GM12878 (cell line): ENCODE data around the gene TMEM263. TPM values are rescaled to one million over a fixed set of nuclear protein-coding genes. Genes with fewer than 3 reads are reported as not detected.

Experiments
- ATAC-seq: fragments of 200-7000 bp; cut with Tn5 transposase; 3 replicates; pipeline ENCODE4 v1.9.1; 2020; ENCODE audit warnings: mild to moderate bottlenecking, moderate library complexity
- BruUV-seq: library from RNA; stranded (reverse); fragments of 400-500 nt; replicated peaks from 2 replicates; lab custom pipeline; 2021; lab: Mats Ljungman, UMichigan
- CTCF ChIA-PET: fragments of 300-600 bp; sonication (Branson Sonifier 250); formaldehyde crosslinking; extraction: SDS; loops from one replicate; lab custom pipeline; 2021; ENCODE audit warnings: inconsistent platforms; lab: Yijun Ruan, JAX
- POLR2A ChIA-PET: fragments of 350-600 bp; formaldehyde crosslinking; extraction: SDS; loops from one replicate; lab custom pipeline; 2021; ENCODE audit warnings: inconsistent platforms; lab: Charles Lee
- RAD21 ChIA-PET: fragments of 300-600 bp; sonication (Branson Sonifier 250); formaldehyde crosslinking; loops from one replicate; lab custom pipeline; 2023; ENCODE audit warnings: antibody characterized with exemption; ENCODE audit not compliant: unreplicated experiment; lab: Charles Lee
- SMC1A ChIA-PET: fragments of 300-600 bp; sonication (Branson Sonifier 250); formaldehyde crosslinking; loops from one replicate; lab custom pipeline; 2023; ENCODE audit not compliant: unreplicated experiment, uncharacterized antibody; lab: Charles Lee
- DNase-seq: peaks from one replicate; pipeline ENCODE4 v3.0.0-alpha.2; 2011; ENCODE audit warnings: low read depth, low spot score
- FAIRE-seq: peaks from 3 replicates; lab custom pipeline; 2011; peaks lifted over from hg19 to GRCh38; lab: Jason Lieb, UNC
- H2AFZ ChIP-seq: 2 replicates; pipeline ENCODE4 v1.6.0; 2011; ENCODE audit warnings: low read depth, low read length, control low read depth; ENCODE audit not compliant: control insufficient read depth
- H3K27ac ChIP-seq: 2 replicates; pipeline ENCODE4 v1.5.1; 2011; ENCODE audit warnings: control low read depth; ENCODE audit not compliant: control insufficient read depth, insufficient read depth
- H3K27me3 ChIP-seq, 2 experiments: replicated peaks in 1 of 2; 2 replicates each; pipeline versions ENCODE4 v1.6.0 to v1.6.1; 2011; ENCODE audit warnings: low read length in 1 of 2; ENCODE audit not compliant: control insufficient read depth in 2 of 2, insufficient read depth in 2 of 2
- H3K36me3 ChIP-seq, 2 experiments: 2 replicates each; pipeline ENCODE4 v1.5.1; 2011; ENCODE audit warnings: low read length in 1 of 2; ENCODE audit not compliant: control insufficient read depth in 2 of 2, insufficient read depth in 2 of 2
- H3K4me1 ChIP-seq: 2 replicates; pipeline ENCODE4 v1.6.1; 2011; ENCODE audit warnings: mild to moderate bottlenecking, low read length, moderate library complexity, mixed read lengths; ENCODE audit not compliant: control insufficient read depth, insufficient read depth
- H3K4me2 ChIP-seq: 2 replicates; pipeline ENCODE4 v1.6.0; 2011; ENCODE audit warnings: control low read depth; ENCODE audit not compliant: control insufficient read depth, insufficient read depth
- H3K4me3 ChIP-seq: fragments of 200-600 bp; sonication (generic); 2 replicates; pipeline ENCODE4 v1.5.1; 2016
- H3K79me2 ChIP-seq: 2 replicates; pipeline ENCODE4 v1.6.0; 2011; ENCODE audit warnings: low read length; ENCODE audit not compliant: control insufficient read depth, insufficient read depth
- H3K9ac ChIP-seq: 2 replicates; pipeline ENCODE4 v1.8.0; 2011; ENCODE audit warnings: low read length, control low read depth, mixed read lengths; ENCODE audit not compliant: control insufficient read depth, insufficient read depth
- H3K9me3 ChIP-seq: replicated peaks from 3 replicates; pipeline ENCODE4 v1.5.1; 2011; ENCODE audit warnings: mild to moderate bottlenecking, low read length; ENCODE audit not compliant: control insufficient read depth, insufficient read depth
- H4K20me1 ChIP-seq: 2 replicates; pipeline ENCODE4 v1.6.0; 2011; ENCODE audit not compliant: control insufficient read depth, insufficient read depth
- CBX5 ChIP-seq: sonication (generic); IDR thresholded peaks from 2 replicates; pipeline ENCODE4 v1.6.1; 2016; ENCODE audit warnings: low read depth, moderate library complexity, mild to moderate bottlenecking, inconsistent platforms
- CHD2 ChIP-seq: IDR thresholded peaks from 2 replicates; pipeline ENCODE4 v1.6.1; 2011; ENCODE audit warnings: low read depth, low read length, improper control_type of control experiment, borderline replicate concordance
- EGR1 ChIP-seq, 2 experiments: IDR thresholded peaks; 1 replicate in 1 of 2; 2 replicates in 1 of 2; pipeline ENCODE4 v1.6.1; 2011 to 2012; ENCODE audit warnings: low read depth in 2 of 2, low read length in 2 of 2, borderline replicate concordance in 1 of 2, mild to moderate bottlenecking in 1 of 2, moderate library complexity in 1 of 2
- ESRRA ChIP-seq: IDR thresholded peaks from 2 replicates; pipeline ENCODE4 v1.6.1; 2012; ENCODE audit warnings: mild to moderate bottlenecking, low read length, improper control_type of control experiment
- HCFC1 ChIP-seq: fragments of 150-350 bp; IDR thresholded peaks from 2 replicates; pipeline ENCODE4 v1.6.1; 2014; ENCODE audit warnings: low read length
- HDAC6 ChIP-seq: fragments of 200-600 bp; sonication (generic); IDR thresholded peaks from one replicate; pipeline ENCODE4 v1.8.0; 2017; ENCODE audit warnings: antibody characterized with exemption; ENCODE audit not compliant: unreplicated experiment
- HDGF ChIP-seq: fragments of 450-650 bp; IDR thresholded peaks from 2 replicates; pipeline ENCODE4 v1.6.1; 2016; ENCODE audit warnings: antibody characterized with exemption
- IKZF1 ChIP-seq: fragments of 450-650 bp; conservative IDR thresholded peaks from 2 replicates; pipeline ENCODE4 v1.6.1; 2017; ENCODE audit warnings: antibody characterized with exemption, mild to moderate bottlenecking
- JUNB ChIP-seq: IDR thresholded peaks from 2 replicates; pipeline ENCODE4 v1.6.1; 2016; ENCODE audit warnings: antibody characterized with exemption, mild to moderate bottlenecking
- MYC ChIP-seq: IDR thresholded peaks from 2 replicates; pipeline ENCODE4 v1.6.1; 2011; ENCODE audit warnings: mild to moderate bottlenecking, low read length, moderate library complexity, inconsistent platforms; ENCODE audit not compliant: insufficient read depth, insufficient replicate concordance, insufficient read length, severe bottlenecking
- NBN ChIP-seq: fragments of 450-650 bp; IDR thresholded peaks from 2 replicates; pipeline ENCODE4 v1.6.1; 2016
- NR2F1 ChIP-seq: fragments of 450-650 bp; conservative IDR thresholded peaks from 2 replicates; pipeline ENCODE4 v1.6.1; 2017; ENCODE audit warnings: mild to moderate bottlenecking
- PAX5 ChIP-seq: IDR thresholded peaks from 2 replicates; pipeline ENCODE4 v1.6.1; 2011; ENCODE audit warnings: low read depth, low read length, borderline replicate concordance
- POLR2AphosphoS2 ChIP-seq: IDR thresholded peaks from 2 replicates; pipeline ENCODE4 v1.6.1; 2011; ENCODE audit warnings: low read depth, mild to moderate bottlenecking, low read length, improper control_type of control experiment, moderate library complexity
- RUNX3 ChIP-seq: IDR thresholded peaks from 2 replicates; pipeline ENCODE4 v1.6.1; 2012; ENCODE audit warnings: low read length, inconsistent platforms
- SP1 ChIP-seq: IDR thresholded peaks from one replicate; pipeline ENCODE4 v1.6.1; 2011; ENCODE audit warnings: low read depth, low read length
- SREBF2 ChIP-seq: IDR thresholded peaks from 2 replicates; pipeline ENCODE4 v1.6.1; 2012; ENCODE audit warnings: mild to moderate bottlenecking, low read length
- YBX1 ChIP-seq: fragments of 450-650 bp; IDR thresholded peaks from 2 replicates; pipeline ENCODE4 v1.6.1; 2016; ENCODE audit warnings: antibody characterized with exemption
- YY1 ChIP-seq: IDR thresholded peaks from 2 replicates; pipeline ENCODE4 v1.6.1; 2011; ENCODE audit warnings: low read depth, mild to moderate bottlenecking, low read length
- WGBS: methylation state at CpG from one replicate; pipeline ENCODE4 v1.1.6; 2016; ENCODE audit warnings: low lambda C conversion rate; ENCODE audit not compliant: insufficient replicate concordance, insufficient coverage; ENCODE audit errors: missing lambda C conversion rate; 5-methylcytosine and 5-hydroxymethylcytosine counted together
- in situ Hi-C: fragments of 300-500 bp; cut with MboI; formaldehyde crosslinking; loops from 9 replicates; pipeline ENCODE4 v1.14.3; 2018; ENCODE audit warnings: mixed read lengths
- intact Hi-C: fragments of 100-400 bp; cut with micrococcal nuclease; formaldehyde crosslinking; loops from one replicate; pipeline ENCODE4 v1.14.2; 2022; ENCODE audit not compliant: unreplicated experiment
- polyA plus RNA-seq, 11 experiments: library from polyadenylated mRNA; depleted of rRNA in 4 of 11; unstranded in 6 of 11; stranded (reverse) in 5 of 11; fragments of >200 nt; fragmentation: Nextera tagmentation in 4 of 11; fragmentation: Illumina TruSeq in 1 of 11; extraction: Ambion mirVana in 4 of 11; extraction: Trizol in 1 of 11; gene quantifications; 1 replicate in 1 of 11; 2 replicates in 10 of 11; pipeline versions ENCODE4 v1.2.1 to v1.2.3, GENCODE V29; 2011 to 2016; ENCODE audit warnings: inconsistent platforms in 2 of 11, missing spikeins in 2 of 11, low read depth in 1 of 11
- total RNA-seq, 4 experiments: library from RNA; depleted of rRNA in 3 of 4; stranded (reverse); fragments of >200 nt in 3 of 4; fragmentation: Illumina TruSeq in 1 of 4; extraction: Trizol in 1 of 4; gene quantifications; 2 replicates each; pipeline versions ENCODE4 v1.2.1 to v1.2.3, GENCODE V29; 2013 to 2021
- TF ChIP-seq, protein P1 (sequence below): IDR thresholded peaks from 2 replicates; pipeline ENCODE4 v1.6.1; 2012; ENCODE audit warnings: low read depth, low read length, improper control_type of control experiment
- TF ChIP-seq, protein P2 (sequence below): fragments of 450-650 bp; formaldehyde crosslinking; IDR thresholded peaks from 2 replicates; pipeline ENCODE4 v1.4.0; 2022; ENCODE audit warnings: mild to moderate bottlenecking, moderate library complexity

The TMEM263 gene
- total and polyA plus RNA-seq, 10 of the 15 experiments (the other 5 are each of a cell fraction or from before 2014, with no cell fraction given), result 15.4 to 41.3 (median 27.6) TPM

DNA sequence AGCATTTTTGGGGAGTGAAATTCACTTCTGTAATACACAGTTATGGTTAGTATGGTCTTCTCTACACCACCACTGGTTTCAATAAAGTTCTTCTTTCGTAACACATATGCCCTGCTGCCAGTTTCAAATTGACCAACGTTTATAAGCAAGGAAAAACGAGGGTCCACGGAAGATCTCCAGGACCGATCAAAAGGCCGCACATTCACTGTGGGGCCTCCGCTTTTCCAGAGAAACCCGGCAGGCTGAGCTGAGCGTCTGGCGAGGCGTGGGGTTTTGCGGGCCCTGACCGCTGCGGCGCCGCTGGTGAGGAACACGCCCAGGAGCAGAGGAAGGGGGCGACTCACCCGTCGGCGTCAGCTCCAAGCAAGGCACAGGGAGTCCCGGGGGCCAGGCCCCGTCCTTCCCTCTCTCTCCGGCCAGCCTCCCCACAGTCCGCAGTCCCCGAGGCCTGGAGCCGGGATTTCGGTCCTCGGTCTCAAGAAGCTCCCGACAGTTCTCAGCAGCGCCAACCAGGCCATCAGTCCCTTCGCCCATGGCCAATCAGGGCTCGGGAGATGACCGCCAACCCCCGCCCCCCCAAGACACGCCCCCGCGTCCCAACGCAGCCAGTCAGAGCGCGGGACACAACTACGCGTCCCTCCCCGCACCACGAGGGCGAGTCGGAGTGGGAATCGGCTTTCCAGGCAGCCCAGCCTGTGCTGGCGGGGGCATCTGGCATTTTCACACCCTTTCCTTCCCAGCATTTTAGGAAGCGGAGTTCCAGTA is 31.1 kb downstream of the TMEM263 start, which contains the start of gene MTERF2:
MTERF2 (minus strand) TSS at position 522 of the 765 bp plus-strand sequence. CDS start 8,432 bp downstream, outside the sequence.
- intact Hi-C loops, result loop anchor here (2.0 kb wide), 1 partner anchor 76 kb away; no protein-coding TSS in a partner anchor
- DNase-seq, result peak; percentile 65
- Histone ChIP-seq H3K36me3 (no peaks in the 10 kb centered on the region), H3K27ac (peak within 1 kb of the TSS; percentile 50; the same call in 1 of the 2 replicates), H3K4me1 (0 out of 2 replicates have a peak, but pooled peaks cover 5% of the 10 kb centered on the region), H3K9me3 (no peaks in the 10 kb centered on the region), H2AFZ (peak within 1 kb of the TSS; percentile 96), H4K20me1 (no peaks in the 10 kb centered on the region), H3K79me2 (peaks cover 4% of the 10 kb centered on the region), H3K4me3 (peak within 1 kb of the TSS; percentile 87), H3K27me3 (no peaks in the 10 kb centered on the region), H3K9ac (peak within 1 kb of the TSS; percentile 80), H3K4me2 (peak within 1 kb of the TSS; percentile 79)
- ChIA-PET RAD21 (no interaction called here), CTCF (interaction anchor here (1.1 kb wide), 1 partner anchor 9 kb away, joined by 3 read pairs; no protein-coding TSS in a partner anchor), POLR2A (interaction anchor here (1.0 to 1.7 kb wide), 2 partner anchors 25 to 31 kb away, joined by 3 to 12 read pairs; partner anchors contain the start of gene TMEM263), SMC1A (interaction anchor here (1.2 to 2.6 kb wide), 2 partner anchors 9 to 31 kb away, joined by 8 read pairs; partner anchors contain the start of gene TMEM263)
- 2% methylated on average over 41 of the region's 50 CpGs for WGBS
- ATAC-seq, result peak; percentile 100
- TSS peak; percentile 63 for BruUV-seq
- FAIRE-seq, result peak; percentile 31
- in situ Hi-C loops, result no loop called here
- TF ChIP-seq YY1 (no peak), SREBF2 (no peak), HDAC6 (no peak), HCFC1 (no peak), MYC (no peak), ESRRA (no peak), NBN (0 out of 2 replicates have a peak, but pooled peaks have one; percentile 35), RUNX3 (peak; percentile 63), CBX5 (no peak), EGR1 (IDR thresholded peaks at IDR 0.05; ENCODE audit: borderline replicate concordance in 1 of 2, low read depth in 2 of 2, low read length in 2 of 2) (peak in 1 of 2 experiments; percentile 83; a peak in 2 of 3 replicates), JUNB (no peak), CHD2 (peak; percentile 53; the same call in 1 of the 2 replicates), POLR2AphosphoS2 (peak; percentile 45; the same call in 1 of the 2 replicates), IKZF1 (peak; percentile 80), HDGF (peak; percentile 57; the same call in 1 of the 2 replicates), SP1 (peak; percentile 81), PAX5 (no peak), NR2F1 (no peak), YBX1 (no peak)
- TF ChIP-seq, protein P1, sequence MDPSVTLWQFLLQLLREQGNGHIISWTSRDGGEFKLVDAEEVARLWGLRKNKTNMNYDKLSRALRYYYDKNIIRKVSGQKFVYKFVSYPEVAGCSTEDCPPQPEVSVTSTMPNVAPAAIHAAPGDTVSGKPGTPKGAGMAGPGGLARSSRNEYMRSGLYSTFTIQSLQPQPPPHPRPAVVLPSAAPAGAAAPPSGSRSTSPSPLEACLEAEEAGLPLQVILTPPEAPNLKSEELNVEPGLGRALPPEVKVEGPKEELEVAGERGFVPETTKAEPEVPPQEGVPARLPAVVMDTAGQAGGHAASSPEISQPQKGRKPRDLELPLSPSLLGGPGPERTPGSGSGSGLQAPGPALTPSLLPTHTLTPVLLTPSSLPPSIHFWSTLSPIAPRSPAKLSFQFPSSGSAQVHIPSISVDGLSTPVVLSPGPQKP, result no peak
- TF ChIP-seq, protein P2, sequence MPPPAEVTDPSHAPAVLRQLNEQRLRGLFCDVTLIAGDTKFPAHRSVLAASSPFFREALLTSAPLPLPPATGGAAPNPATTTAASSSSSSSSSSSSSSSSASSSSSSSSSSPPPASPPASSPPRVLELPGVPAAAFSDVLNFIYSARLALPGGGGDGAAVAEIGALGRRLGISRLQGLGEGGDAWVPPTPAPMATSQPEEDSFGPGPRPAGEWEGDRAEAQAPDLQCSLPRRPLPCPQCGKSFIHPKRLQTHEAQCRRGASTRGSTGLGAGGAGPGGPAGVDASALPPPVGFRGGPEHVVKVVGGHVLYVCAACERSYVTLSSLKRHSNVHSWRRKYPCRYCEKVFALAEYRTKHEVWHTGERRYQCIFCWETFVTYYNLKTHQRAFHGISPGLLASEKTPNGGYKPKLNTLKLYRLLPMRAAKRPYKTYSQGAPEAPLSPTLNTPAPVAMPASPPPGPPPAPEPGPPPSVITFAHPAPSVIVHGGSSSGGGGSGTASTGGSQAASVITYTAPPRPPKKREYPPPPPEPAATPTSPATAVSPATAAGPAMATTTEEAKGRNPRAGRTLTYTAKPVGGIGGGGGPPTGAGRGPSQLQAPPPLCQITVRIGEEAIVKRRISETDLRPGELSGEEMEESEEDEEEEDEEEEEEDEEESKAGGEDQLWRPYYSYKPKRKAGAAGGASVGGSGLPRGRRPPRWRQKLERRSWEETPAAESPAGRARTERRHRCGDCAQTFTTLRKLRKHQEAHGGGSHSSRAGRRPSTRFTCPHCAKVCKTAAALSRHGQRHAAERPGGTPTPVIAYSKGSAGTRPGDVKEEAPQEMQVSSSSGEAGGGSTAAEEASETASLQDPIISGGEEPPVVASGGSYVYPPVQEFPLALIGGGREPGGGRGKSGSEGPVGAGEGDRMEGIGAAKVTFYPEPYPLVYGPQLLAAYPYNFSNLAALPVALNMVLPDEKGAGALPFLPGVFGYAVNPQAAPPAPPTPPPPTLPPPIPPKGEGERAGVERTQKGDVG, result no peak
